Gastrocnemius medialis (tissue), 4 donors: ENCODE measurements around the gene PPP2R1A.

Source experiments
- CTCF ChIP-seq, 5 experiments: fragments of 450-650 bp in 3 of 5; fragments of 200-600 bp in 2 of 5; sonication (generic) in 2 of 5; IDR thresholded peaks in 4 of 5; conservative IDR thresholded peaks in 1 of 5; 1 replicate in 4 of 5; 2 replicates in 1 of 5; pipeline ENCODE4 v1.5.1; 2016 to 2019; ENCODE audit warnings: antibody characterized with exemption in 5 of 5, mild to moderate bottlenecking in 3 of 5, moderate library complexity in 3 of 5
- POLR2A ChIP-seq, 2 donors: fragments of 450-650 bp; IDR thresholded peaks; one replicate each; pipeline ENCODE4 v1.6.1; 2017; ENCODE audit warnings: antibody characterized with exemption in 2 of 2, mild to moderate bottlenecking in 2 of 2, moderate library complexity in 2 of 2

- TF ChIP-seq POLR2A (IDR thresholded peaks at IDR 0.05) (no peak), CTCF (IDR thresholded peaks at IDR 0.05 in 4 of 5, conservative IDR thresholded peaks at IDR 0.05 in 1 of 5) (no peak)
Observed at GRCh38 chr19:52275988-52276387, 86.1 kb downstream of the PPP2R1A start.
